SKM-1 treated with dmso at 0.1 percent for 144 hours (cell line): ENCODE results near the gene ISCA1.

Source experiments
- DNase-seq: peaks from one replicate; lab custom pipeline; 2025; ENCODE audit not compliant: unreplicated experiment; lab: John Stamatoyannopoulos, UW

Gene ISCA1

GRCh38 chr9:86286278-86286677 is 3.9 kb upstream of the ISCA1 start:
- DNase-seq, result no peak

- no peak for DNase-seq
Observed at GRCh38 chr9:86285261-86285660, 2.9 kb upstream of the ISCA1 start.

GRCh38 chr9:86282979-86283535 is 719 bp upstream of the ISCA1 start:
- DNase-seq, result no peak

- no peak for DNase-seq
Observed at GRCh38 chr9:86281593-86282076, 703 bp downstream of the ISCA1 start.

GRCh38 chr9:86280580-86280979 is 1.8 kb downstream of the ISCA1 start:
- no peak for DNase-seq

GRCh38 chr9:86279839-86280238 is 2.5 kb downstream of the ISCA1 start:
- DNase-seq, result no peak

- DNase-seq, result no peak
Observed at GRCh38 chr9:86277072-86277471, 5.3 kb downstream of the ISCA1 start.

- no peak for DNase-seq
Observed at GRCh38 chr9:86275962-86276361, 6.4 kb downstream of the ISCA1 start.

GRCh38 chr9:86274821-86275643 is 7.3 kb downstream of the ISCA1 start:
- DNase-seq, result no peak

- no peak for DNase-seq
Observed at GRCh38 chr9:86272221-86272620, 10.1 kb downstream of the ISCA1 start.

- DNase-seq, result no peak
Observed at GRCh38 chr9:86263876-86264275, 18.5 kb downstream of the ISCA1 start.

- DNase-seq, result no peak
Observed at GRCh38 chr9:86262492-86262891, 19.8 kb downstream of the ISCA1 start.

GRCh38 chr9:86259557-86259956 is 22.8 kb downstream of the ISCA1 start, which contains the start of gene C9orf153:
TSS of gene C9orf153 (minus strand) at chr9:86259657. CDS start at chr9:86229603, 30,054 bp downstream.
- no peak for DNase-seq

GRCh38 chr9:86257391-86257790 is 24.9 kb downstream of the ISCA1 start:
- DNase-seq, result no peak

- no peak for DNase-seq
Observed at GRCh38 chr9:86256653-86257052, 25.7 kb downstream of the ISCA1 start.

- DNase-seq, result no peak
Observed at GRCh38 chr9:86253577-86253976, 28.8 kb downstream of the ISCA1 start.

GRCh38 chr9:86252870-86253269 is 29.5 kb downstream of the ISCA1 start:
- no peak for DNase-seq

GRCh38 chr9:86250123-86250522 is 32.2 kb downstream of the ISCA1 start:
- no peak for DNase-seq

- no peak for DNase-seq
Observed at GRCh38 chr9:86248746-86249145, 33.6 kb downstream of the ISCA1 start.

- no peak for DNase-seq
Observed at GRCh38 chr9:86246752-86247161, 35.6 kb downstream of the ISCA1 start.

GRCh38 chr9:86242071-86242470 is 40.3 kb downstream of the ISCA1 start:
- peak; percentile 6 for DNase-seq

GRCh38 chr9:86241216-86241615 is 41.1 kb downstream of the ISCA1 start:
- no peak for DNase-seq
